OCI-LY1 (cell line): ENCODE measurements around the gene MYBL2.

Experiments used
- CTCF ChIP-seq: fragments of 200-600 bp; sonication (generic), shearing (Covaris generic); IDR thresholded peaks from 2 replicates; pipeline ENCODE4 v1.5.1; 2017; ENCODE audit warnings: mild to moderate bottlenecking, antibody characterized with exemption, low read length, moderate library complexity, mixed read lengths
- EZH2 ChIP-seq: fragments of 200-600 bp; sonication (generic), shearing (Covaris generic); IDR thresholded peaks from 2 replicates; pipeline ENCODE4 v1.8.0; 2017; ENCODE audit warnings: borderline replicate concordance, mixed run types, mild to moderate bottlenecking, antibody characterized with exemption, low read length, moderate library complexity, mixed read lengths

GRCh38 chr20:43689165-43689564, 22.3 kb downstream of the MYBL2 start:
- TF ChIP-seq CTCF: no peak
- TF ChIP-seq EZH2: no peak
